PFSK-1 (cell line): ENCODE measurements around the gene CGB1.
"Not testable (repeated sequence)": the region's sequence is repeated elsewhere in the genome, so short reads cannot be mapped to it uniquely, and the experiment has no call there.

ENCODE experiments used
- FOXP2 ChIP-seq: optimal IDR thresholded peaks from 2 replicates; pipeline ENCODE3; 2011; ENCODE audit warnings: borderline replicate concordance, control low read depth, inconsistent platforms; ENCODE audit not compliant: insufficient read depth; ENCODE audit errors: extremely low read length, extremely low read depth
- POLR2AphosphoS5 ChIP-seq: IDR thresholded peaks from 2 replicates; pipeline ENCODE4 v1.6.1; 2012; ENCODE audit warnings: low read depth, mild to moderate bottlenecking, control low read depth, low read length, moderate library complexity
- REST ChIP-seq, 2 experiments: IDR thresholded peaks; 2 replicates each; pipeline versions ENCODE4 v1.6.1 to v1.8.0; 2011 to 2012; ENCODE audit warnings: low read depth in 2 of 2, low read length in 2 of 2, control low read depth in 1 of 2, inconsistent platforms in 1 of 2, mild to moderate bottlenecking in 1 of 2, moderate library complexity in 1 of 2; ENCODE audit not compliant: insufficient read depth in 1 of 2
- SIN3A ChIP-seq: IDR thresholded peaks from 2 replicates; pipeline ENCODE4 v1.6.1; 2012; ENCODE audit warnings: mild to moderate bottlenecking, low read length, moderate library complexity, borderline replicate concordance; ENCODE audit not compliant: insufficient read depth
- TAF1 ChIP-seq: IDR thresholded peaks from 2 replicates; pipeline ENCODE4 v1.6.1; 2012; ENCODE audit warnings: low read length, control low read depth, borderline replicate concordance; ENCODE audit not compliant: insufficient read depth

Gene CGB1

DNA sequence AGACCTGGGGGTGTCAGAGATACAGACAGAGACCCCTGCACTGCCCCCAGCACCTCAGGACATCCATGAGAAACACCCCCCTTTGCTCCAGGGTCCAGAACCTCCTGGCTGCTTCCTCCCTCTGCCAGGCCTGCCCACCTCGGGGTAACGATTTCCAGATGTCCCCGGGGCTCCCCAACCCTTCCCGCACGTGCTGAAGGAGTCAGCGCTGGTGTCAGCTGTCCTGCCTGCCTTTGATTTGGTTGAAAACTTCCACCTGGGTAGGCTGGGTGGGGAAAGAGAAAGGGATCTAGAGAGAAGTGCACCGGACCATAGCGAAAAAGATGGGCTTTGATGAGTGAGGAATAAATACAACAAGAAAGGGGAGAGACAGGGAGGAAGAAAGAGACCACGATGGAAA lies 22.4 kb upstream of the CGB1 start:
- TF ChIP-seq POLR2AphosphoS5 = no peak
- TF ChIP-seq TAF1 = no peak
- TF ChIP-seq FOXP2 = no peak
- TF ChIP-seq SIN3A = no peak
- TF ChIP-seq REST (IDR thresholded peaks at IDR 0.05; ENCODE audit: insufficient read depth in 1 of 2, low read depth in 2 of 2, low read length in 2 of 2) = no peak

DNA sequence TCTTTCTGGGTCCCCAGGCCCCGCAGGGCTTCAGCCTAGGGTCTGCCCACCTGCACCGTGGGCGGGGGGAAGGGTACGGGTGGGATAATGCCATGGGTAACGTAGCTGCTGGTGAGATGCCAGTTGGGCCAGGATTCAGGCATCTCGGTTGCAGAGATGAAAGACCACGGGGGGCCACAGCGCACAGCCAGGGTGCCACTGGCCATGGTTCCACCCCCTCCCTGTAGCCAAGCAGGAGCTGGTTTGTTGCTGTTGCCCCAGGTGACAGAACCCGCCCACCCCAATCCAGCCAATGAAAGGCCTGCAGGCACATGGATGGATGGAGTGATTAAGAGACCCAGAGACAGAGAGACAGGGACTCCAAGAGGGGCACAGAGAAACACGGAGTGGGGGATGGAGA lies 21.9 kb upstream of the CGB1 start:
- TF ChIP-seq POLR2AphosphoS5 (no peak), REST (IDR thresholded peaks at IDR 0.05; ENCODE audit: insufficient read depth in 1 of 2, low read depth in 2 of 2, low read length in 2 of 2) (no peak), TAF1 (no peak), SIN3A (no peak), FOXP2 (no peak)

DNA sequence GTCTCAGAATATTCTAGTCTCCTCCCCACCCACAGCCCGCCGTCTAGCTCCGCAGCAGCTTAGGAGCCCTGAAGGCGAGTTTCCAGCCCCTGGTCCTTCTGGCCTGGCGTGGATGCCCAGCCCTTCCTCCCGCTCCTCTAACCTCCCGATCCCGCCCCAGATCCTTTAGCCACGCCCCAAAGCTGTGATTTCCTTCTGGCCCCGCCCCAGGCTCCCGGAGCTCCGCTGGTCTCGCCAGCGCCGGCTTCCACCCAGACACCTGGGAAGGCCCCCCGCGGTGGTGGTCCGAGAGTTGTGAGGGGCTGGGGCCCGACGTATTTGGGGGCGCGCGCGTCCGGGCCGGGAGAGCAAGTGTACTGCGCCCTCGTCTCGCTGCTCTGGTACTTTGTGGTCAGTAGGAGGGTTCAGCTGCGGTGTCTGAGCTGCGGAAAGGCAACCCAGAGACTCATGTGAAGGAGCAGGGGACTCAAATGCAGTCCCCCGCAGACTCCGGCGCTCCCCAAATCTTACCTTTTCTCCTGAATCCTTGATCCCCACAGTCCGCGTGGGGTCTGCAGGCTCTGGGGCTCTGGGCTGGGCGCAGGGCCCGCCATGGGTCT lies 21.0 kb upstream of the CGB1 start, which contains the start of gene CGB7:
Gene CGB7, minus strand, starts transcription at position 114 of the 599 bp plus-strand sequence. CDS start 2,374 bp downstream, outside the sequence.
- TF ChIP-seq TAF1 (no peak), SIN3A (no peak), FOXP2 (no peak), REST (IDR thresholded peaks at IDR 0.05; ENCODE audit: insufficient read depth in 1 of 2, low read depth in 2 of 2, low read length in 2 of 2) (no peak), POLR2AphosphoS5 (no peak)

GRCh38 chr19:49056101-49056901 lies 19.6 kb upstream of the CGB1 start:
- TF ChIP-seq FOXP2 (peak; percentile 24), TAF1 (no peak)

GRCh38 chr19:49049011-49049410 lies 12.3 kb upstream of the CGB1 start, which contains the start of gene CGB8:
CGB8 (minus strand) TSS chr19:49049111; CDS start chr19:49048739, 372 bp downstream.
- not testable (repeated sequence) for TF ChIP-seq SIN3A, FOXP2, POLR2AphosphoS5

DNA sequence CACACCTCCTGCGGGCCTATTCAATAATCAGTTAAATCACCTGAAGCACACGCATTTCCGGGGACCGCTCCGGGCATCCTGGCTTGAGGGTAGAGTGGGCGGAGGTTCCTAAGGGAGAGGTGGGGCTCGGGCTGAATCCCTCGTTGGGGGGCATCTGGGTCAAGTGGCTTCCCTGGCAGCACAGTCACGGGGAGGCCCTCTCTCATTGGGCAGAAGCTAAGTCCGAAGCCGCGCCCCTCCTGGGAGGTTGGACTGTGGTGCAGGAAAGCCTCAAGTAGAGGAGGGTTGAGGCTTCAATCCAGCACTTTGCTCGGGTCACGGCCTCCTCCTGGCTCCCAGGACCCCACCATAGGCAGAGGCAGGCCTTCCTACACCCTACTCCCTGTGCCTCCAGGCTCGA lies 6.9 kb upstream of the CGB1 start, which contains the start of gene CGB5:
Gene CGB5, plus strand, starts transcription at position 301 of the 400 bp plus-strand sequence. CDS start 362 bp downstream, outside the sequence.
- not testable (repeated sequence) for TF ChIP-seq FOXP2, TAF1, POLR2AphosphoS5
